NCI-H2107 (cell line): Measurements from ENCODE around the gene XPC.
"Not testable (repeated sequence)": the region's sequence is repeated elsewhere in the genome, so short reads cannot be mapped to it uniquely, and the experiment has no call there.

Experiments used
- DNase-seq: peaks from one replicate; lab custom pipeline; 2025; lab: John Stamatoyannopoulos, UW

Gene XPC

GRCh38 chr3:14119651-14120050, 58.8 kb downstream of the XPC start:
- DNase-seq, result no peak

GRCh38 chr3:14118400-14119381, 59.7 kb downstream of the XPC start:
- no peak for DNase-seq

- DNase-seq, result no peak
Observed at GRCh38 chr3:14117468-14118399, 60.7 kb downstream of the XPC start.

- DNase-seq, result no peak
Observed at GRCh38 chr3:14113965-14114635, 64.3 kb downstream of the XPC start.

- no peak for DNase-seq
Observed at GRCh38 chr3:14110699-14111098, 67.7 kb downstream of the XPC start.

- DNase-seq, result not testable (repeated sequence)
Observed at GRCh38 chr3:14109821-14110220, 68.6 kb downstream of the XPC start.

GRCh38 chr3:14097616-14098391, 80.6 kb downstream of the XPC start:
- DNase-seq, result no peak

- DNase-seq, result no peak
Observed at GRCh38 chr3:14096742-14097141, 81.7 kb downstream of the XPC start.
